GM19455 (cell line): ENCODE data around the gene CSMD2.
"Not testable (repeated sequence)": the region's sequence is repeated elsewhere in the genome, so short reads cannot be mapped to it uniquely, and the experiment has no call there.

Experiments
- ATAC-seq: cut with Tn5 transposase; IDR thresholded peaks from one replicate; pipeline ENCODE4 v1.9.1; 2021; ENCODE audit not compliant: unreplicated experiment

The CSMD2 gene

GRCh38 chr1:33516428-33516827, 648.6 kb downstream of the CSMD2 start:
- no peak for ATAC-seq

GRCh38 chr1:33515607-33516006, 649.4 kb downstream of the CSMD2 start:
- ATAC-seq = no peak

GRCh38 chr1:33515112-33515511, 649.9 kb downstream of the CSMD2 start:
- no peak for ATAC-seq

GRCh38 chr1:33512226-33513011, 652.6 kb downstream of the CSMD2 start:
- no peak for ATAC-seq

GRCh38 chr1:33509276-33509675, 655.8 kb downstream of the CSMD2 start:
- ATAC-seq = not testable (repeated sequence)

GRCh38 chr1:33508151-33508550, 656.9 kb downstream of the CSMD2 start:
- no peak for ATAC-seq

- no peak for ATAC-seq
Measured at GRCh38 chr1:33507661-33508060, 657.4 kb downstream of the CSMD2 start.

- no peak for ATAC-seq
Measured at GRCh38 chr1:33503506-33503905, 661.5 kb downstream of the CSMD2 start.

- no peak for ATAC-seq
Measured at GRCh38 chr1:33502726-33503125, 662.3 kb downstream of the CSMD2 start.

- no peak for ATAC-seq
Measured at GRCh38 chr1:33501774-33502173, 663.3 kb downstream of the CSMD2 start.

GRCh38 chr1:33501309-33501708, 663.7 kb downstream of the CSMD2 start:
- ATAC-seq = no peak

GRCh38 chr1:33500547-33500946, 664.5 kb downstream of the CSMD2 start:
- no peak for ATAC-seq

GRCh38 chr1:33497410-33497809, 667.6 kb downstream of the CSMD2 start:
- ATAC-seq = no peak

GRCh38 chr1:33494929-33495328, 670.1 kb downstream of the CSMD2 start:
- ATAC-seq = no peak

GRCh38 chr1:33488624-33489023, 676.4 kb downstream of the CSMD2 start:
- ATAC-seq = no peak

GRCh38 chr1:33482412-33482811, 682.6 kb downstream of the CSMD2 start:
- no peak for ATAC-seq

- ATAC-seq = no peak
Measured at GRCh38 chr1:33477451-33477850, 687.6 kb downstream of the CSMD2 start.

- ATAC-seq = no peak
Measured at GRCh38 chr1:33473900-33474299, 691.1 kb downstream of the CSMD2 start.

- ATAC-seq = peak; percentile 90
Measured at GRCh38 chr1:33472269-33472980, 692.6 kb downstream of the CSMD2 start, which contains the start of gene ZSCAN20. Gene ZSCAN20 (plus strand): TSS chr1:33472645. CDS start chr1:33479289, 6,644 bp downstream.

- no peak for ATAC-seq
Measured at GRCh38 chr1:33471416-33471815, 693.6 kb downstream of the CSMD2 start.

- peak; percentile 35 for ATAC-seq
Measured at GRCh38 chr1:33470495-33471012, 694.5 kb downstream of the CSMD2 start.

GRCh38 chr1:33469691-33470090, 695.3 kb downstream of the CSMD2 start:
- no peak for ATAC-seq
